ENCODE measurements around the gene FIG4.

The FIG4 gene

DNA sequence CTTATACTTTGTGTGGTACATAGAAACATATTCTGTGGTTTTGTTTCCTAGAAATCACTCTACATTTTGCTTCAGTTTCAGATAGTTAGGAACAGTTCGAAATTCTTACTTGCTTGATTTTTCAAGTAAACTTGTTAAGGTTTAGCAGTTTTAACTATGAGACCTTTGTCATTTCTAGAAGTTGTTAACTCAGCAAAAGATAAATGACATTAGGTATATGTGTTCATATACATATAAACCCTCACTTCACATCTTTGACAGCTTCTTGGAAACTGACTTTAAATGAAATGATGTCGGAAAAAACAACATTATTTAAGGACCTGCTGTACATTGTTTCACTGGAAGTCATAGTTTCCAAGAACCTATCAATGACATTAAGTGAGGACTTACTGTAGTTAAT, 96.2 kb downstream of the FIG4 start:
- no peak for DNase-seq (ENCODE audit: insufficient read length)
- peak; percentile 44 for FAIRE-seq
- TF ChIP-seq POLR2AphosphoS5 (IDR thresholded peaks at IDR 0.05; ENCODE audit: low read depth, low read length) (no peak), POLR2A (IDR thresholded peaks at IDR 0.05; ENCODE audit: low read depth, low read length) (no peak), TAF1 (IDR thresholded peaks at IDR 0.05; ENCODE audit: borderline replicate concordance, low read depth, low read length) (no peak)

- TF ChIP-seq POLR2AphosphoS5 (IDR thresholded peaks at IDR 0.05; ENCODE audit: low read depth, low read length), result no peak
- no peak for TF ChIP-seq POLR2A (IDR thresholded peaks at IDR 0.05; ENCODE audit: low read depth, low read length)
- TF ChIP-seq TAF1 (IDR thresholded peaks at IDR 0.05; ENCODE audit: borderline replicate concordance, low read depth, low read length), result no peak
- DNase-seq (ENCODE audit: insufficient read length), result no peak
- FAIRE-seq, result no peak
Measured at GRCh38 chr6:109788687-109789086, 97.6 kb downstream of the FIG4 start.

- no peak for DNase-seq (ENCODE audit: insufficient read length)
- no peak for FAIRE-seq
- TF ChIP-seq POLR2A (IDR thresholded peaks at IDR 0.05; ENCODE audit: low read depth, low read length) (no peak), TAF1 (IDR thresholded peaks at IDR 0.05; ENCODE audit: borderline replicate concordance, low read depth, low read length) (no peak), POLR2AphosphoS5 (IDR thresholded peaks at IDR 0.05; ENCODE audit: low read depth, low read length) (no peak)
Measured at GRCh38 chr6:109790131-109790530, 99.0 kb downstream of the FIG4 start.

GRCh38 chr6:109791301-109791700, 100.2 kb downstream of the FIG4 start:
- FAIRE-seq (peak; percentile 36), DNase-seq (ENCODE audit: insufficient read length) (no peak)
- TF ChIP-seq POLR2A (IDR thresholded peaks at IDR 0.05; ENCODE audit: low read depth, low read length) (no peak), TAF1 (IDR thresholded peaks at IDR 0.05; ENCODE audit: borderline replicate concordance, low read depth, low read length) (no peak), POLR2AphosphoS5 (IDR thresholded peaks at IDR 0.05; ENCODE audit: low read depth, low read length) (no peak)

- DNase-seq (ENCODE audit: insufficient read length), result no peak
- TF ChIP-seq POLR2AphosphoS5 (IDR thresholded peaks at IDR 0.05; ENCODE audit: low read depth, low read length) (no peak), TAF1 (IDR thresholded peaks at IDR 0.05; ENCODE audit: borderline replicate concordance, low read depth, low read length) (no peak), POLR2A (IDR thresholded peaks at IDR 0.05; ENCODE audit: low read depth, low read length) (no peak)
- FAIRE-seq, result no peak
Measured at GRCh38 chr6:109793021-109793420, 101.9 kb downstream of the FIG4 start.

GRCh38 chr6:109793792-109794191, 102.7 kb downstream of the FIG4 start:
- TF ChIP-seq POLR2AphosphoS5 (IDR thresholded peaks at IDR 0.05; ENCODE audit: low read depth, low read length) (no peak), TAF1 (IDR thresholded peaks at IDR 0.05; ENCODE audit: borderline replicate concordance, low read depth, low read length) (no peak), POLR2A (IDR thresholded peaks at IDR 0.05; ENCODE audit: low read depth, low read length) (no peak)
- DNase-seq (ENCODE audit: insufficient read length) (no peak), FAIRE-seq (no peak)

GRCh38 chr6:109794201-109794923, 103.3 kb downstream of the FIG4 start:
- FAIRE-seq (no peak), DNase-seq (ENCODE audit: insufficient read length) (no peak)
- TF ChIP-seq POLR2AphosphoS5 (IDR thresholded peaks at IDR 0.05; ENCODE audit: low read depth, low read length) (no peak), TAF1 (IDR thresholded peaks at IDR 0.05; ENCODE audit: borderline replicate concordance, low read depth, low read length) (no peak)

DNA sequence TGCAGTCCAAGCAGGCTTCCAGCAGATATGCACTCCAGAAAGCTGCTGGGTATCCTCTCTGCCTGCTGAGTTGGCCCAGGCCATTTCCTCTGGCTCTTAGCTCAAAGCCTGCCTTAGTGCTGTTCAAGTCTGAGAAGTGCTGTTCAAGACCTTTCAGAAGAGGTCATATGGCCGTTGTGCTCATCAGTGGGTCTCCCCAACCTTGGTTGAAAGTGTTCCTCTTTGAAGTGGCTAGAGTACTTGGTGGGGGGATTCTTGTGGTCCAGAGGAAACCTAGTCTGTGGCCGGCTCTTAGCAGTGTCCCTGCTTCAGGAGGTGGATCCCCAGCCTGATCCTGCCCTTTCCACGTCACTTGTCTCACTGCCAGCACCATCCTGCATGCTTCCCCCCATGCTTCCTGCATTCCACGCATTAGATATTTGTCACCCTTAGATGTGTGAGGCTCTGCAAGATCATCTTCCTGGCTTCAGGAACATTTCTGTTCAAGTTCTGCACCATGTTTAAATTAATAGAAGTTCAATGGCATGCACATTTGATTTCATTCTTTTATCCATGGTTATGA, 105.0 kb downstream of the FIG4 start:
- FAIRE-seq (no peak), DNase-seq (ENCODE audit: insufficient read length) (no peak)
- no peak for TF ChIP-seq POLR2A (IDR thresholded peaks at IDR 0.05; ENCODE audit: low read depth, low read length)
- no peak for TF ChIP-seq POLR2AphosphoS5 (IDR thresholded peaks at IDR 0.05; ENCODE audit: low read depth, low read length)
- TF ChIP-seq TAF1 (IDR thresholded peaks at IDR 0.05; ENCODE audit: borderline replicate concordance, low read depth, low read length), result no peak

GRCh38 chr6:109799129-109799528, 108.0 kb downstream of the FIG4 start:
- TF ChIP-seq TAF1 (IDR thresholded peaks at IDR 0.05; ENCODE audit: borderline replicate concordance, low read depth, low read length) (no peak), POLR2AphosphoS5 (IDR thresholded peaks at IDR 0.05; ENCODE audit: low read depth, low read length) (no peak), POLR2A (IDR thresholded peaks at IDR 0.05; ENCODE audit: low read depth, low read length) (no peak)
- DNase-seq (ENCODE audit: insufficient read length), result no peak
- no peak for FAIRE-seq

DNA sequence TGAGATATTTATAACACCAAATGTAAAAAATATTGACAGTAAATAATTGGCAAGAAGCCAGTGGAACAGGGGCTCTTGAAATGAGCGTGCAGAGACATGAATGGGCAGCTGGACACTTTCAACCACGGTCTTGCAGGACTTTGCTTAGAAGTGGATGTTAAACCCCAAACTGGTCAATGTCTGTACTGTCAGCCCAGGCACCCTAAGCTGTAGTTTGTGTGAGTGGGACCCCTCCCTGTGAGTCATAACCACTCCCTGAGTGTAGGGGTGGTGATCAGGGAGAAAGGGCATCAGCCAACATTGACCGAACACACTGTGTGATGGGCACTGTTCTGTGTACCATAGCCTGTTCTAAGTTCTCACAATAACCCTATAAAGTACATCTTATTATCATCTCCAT, 108.6 kb downstream of the FIG4 start:
- FAIRE-seq, result no peak
- TF ChIP-seq POLR2AphosphoS5 (IDR thresholded peaks at IDR 0.05; ENCODE audit: low read depth, low read length), result no peak
- no peak for DNase-seq (ENCODE audit: insufficient read length)

- no peak for FAIRE-seq
- no peak for TF ChIP-seq POLR2A (IDR thresholded peaks at IDR 0.05; ENCODE audit: low read depth, low read length)
- TF ChIP-seq TAF1 (IDR thresholded peaks at IDR 0.05; ENCODE audit: borderline replicate concordance, low read depth, low read length), result no peak
- TF ChIP-seq POLR2AphosphoS5 (IDR thresholded peaks at IDR 0.05; ENCODE audit: low read depth, low read length), result no peak
- DNase-seq (ENCODE audit: insufficient read length), result no peak
Measured at GRCh38 chr6:109800771-109801170, 109.7 kb downstream of the FIG4 start.

DNA sequence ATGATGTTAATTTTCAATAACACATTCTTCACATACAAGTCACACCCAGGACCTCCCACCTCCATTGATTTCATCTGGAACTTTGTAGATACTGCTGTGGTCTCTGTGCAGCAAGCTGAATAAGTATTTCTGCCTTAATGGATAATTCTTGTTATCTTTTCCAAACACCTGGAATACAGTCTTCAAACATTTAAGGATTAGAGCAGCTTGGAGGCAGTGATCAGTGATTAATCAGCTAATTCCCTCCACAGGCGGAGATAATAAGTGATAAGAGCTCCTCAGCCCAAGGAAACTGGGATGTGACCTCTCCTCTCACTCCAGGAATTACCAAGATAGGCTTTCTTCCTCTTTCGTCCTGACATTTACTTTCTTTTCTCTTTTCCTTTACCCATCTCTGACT, 110.7 kb downstream of the FIG4 start:
- no peak for FAIRE-seq
- no peak for DNase-seq (ENCODE audit: insufficient read length)
- TF ChIP-seq POLR2AphosphoS5 (IDR thresholded peaks at IDR 0.05; ENCODE audit: low read depth, low read length) (no peak), POLR2A (IDR thresholded peaks at IDR 0.05; ENCODE audit: low read depth, low read length) (no peak), TAF1 (IDR thresholded peaks at IDR 0.05; ENCODE audit: borderline replicate concordance, low read depth, low read length) (no peak)

Data from GM12892 (cell line).